K562 (cell line): ENCODE results near the gene PHLDB1. TPM values are rescaled to one million over a fixed set of nuclear protein-coding genes. Genes with fewer than 3 reads are reported as not detected.

Experiments used
- ARNT ChIP-seq, 2 experiments: fragments of 450-650 bp; IDR thresholded peaks; 2 replicates each; pipeline ENCODE4 v1.6.1; 2016; ENCODE audit warnings: mild to moderate bottlenecking in 1 of 2
- CBX8 ChIP-seq: fragments of 200-600 bp; sonication (generic); IDR thresholded peaks from 2 replicates; pipeline ENCODE4 v1.6.1; 2012; ENCODE audit warnings: borderline replicate concordance, mixed run types, low read depth, mild to moderate bottlenecking, moderate library complexity, mixed read lengths, low read length, control low read depth, inconsistent platforms; ENCODE audit not compliant: poor library complexity, severe bottlenecking; ENCODE audit errors: extremely low read depth
- CCAR2 ChIP-seq: fragments of 200-400 bp; formaldehyde crosslinking; IDR thresholded peaks from 2 replicates; pipeline ENCODE4 v1.6.1; 2017; ENCODE audit warnings: mild to moderate bottlenecking, low read depth, low read length
- CREM ChIP-seq: IDR thresholded peaks from 2 replicates; pipeline ENCODE4 v1.6.1; 2014; ENCODE audit warnings: antibody characterized with exemption, low read depth
- FUS ChIP-seq: fragments of 200-400 bp; formaldehyde crosslinking; optimal IDR thresholded peaks from 2 replicates; pipeline ENCODE3; 2017; ENCODE audit warnings: low read depth, low read length
- JUN ChIP-seq, 2 experiments: sonication (generic) in 1 of 2; formaldehyde crosslinking in 1 of 2; IDR thresholded peaks; 2 replicates each; pipeline versions ENCODE4 v1.6.1 to v1.8.0; 2012 to 2022; ENCODE audit warnings: borderline replicate concordance in 2 of 2, mild to moderate bottlenecking in 2 of 2, improper control_type of control experiment in 1 of 2, low read depth in 1 of 2, low read length in 1 of 2, missing genetic modification reagents in 1 of 2
- KLF1 ChIP-seq: fragments of 450-650 bp; IDR thresholded peaks from 2 replicates; pipeline ENCODE4 v1.6.1; 2016; ENCODE audit warnings: missing genetic modification characterization, missing compliant biosample characterization
- MCM7 ChIP-seq, 2 experiments: fragments of 450-650 bp; IDR thresholded peaks; 2 replicates each; pipeline ENCODE4 v1.6.1; 2016 to 2018
- MYNN ChIP-seq, 2 experiments: sonication (generic); formaldehyde crosslinking in 1 of 2; IDR thresholded peaks; 2 replicates each; pipeline versions ENCODE4 v1.5.0 to v1.6.1; 2016 to 2020; ENCODE audit warnings: antibody characterized with exemption in 1 of 2, missing genetic modification reagents in 1 of 2
- NR2C1 ChIP-seq, 2 experiments: fragments of 450-650 bp; IDR thresholded peaks; 2 replicates each; pipeline ENCODE4 v1.6.1; 2017; ENCODE audit warnings: mild to moderate bottlenecking in 2 of 2, antibody characterized with exemption in 1 of 2, inconsistent platforms in 1 of 2, missing compliant biosample characterization in 1 of 2, missing genetic modification characterization in 1 of 2
- NR2F6 ChIP-seq: fragments of 450-650 bp; formaldehyde crosslinking; IDR thresholded peaks from 2 replicates; pipeline ENCODE4 v1.4.0; 2020; ENCODE audit warnings: mild to moderate bottlenecking
- PHB ChIP-seq: fragments of 250-450 bp; sonication (Bioruptor Pico); IDR thresholded peaks from 2 replicates; pipeline ENCODE4 v1.5.0; 2021
- POLR2G ChIP-seq: fragments of 200-400 bp; formaldehyde crosslinking; IDR thresholded peaks from 2 replicates; pipeline ENCODE4 v1.6.1; 2017; ENCODE audit warnings: low read depth, mild to moderate bottlenecking, antibody characterized with exemption, low read length, moderate library complexity
- RBM25 ChIP-seq: fragments of 200-400 bp; formaldehyde crosslinking; IDR thresholded peaks from 2 replicates; pipeline ENCODE4 v1.6.1; 2018; ENCODE audit warnings: low read length, low read depth, moderate library complexity; ENCODE audit not compliant: severe bottlenecking
- SREBF1 ChIP-seq: fragments of 150-350 bp; IDR thresholded peaks from 2 replicates; pipeline ENCODE4 v1.6.1; 2014; ENCODE audit warnings: antibody characterized with exemption, low read depth, low read length, borderline replicate concordance
- XRCC5 ChIP-seq: fragments of 200-400 bp; formaldehyde crosslinking; IDR thresholded peaks from 2 replicates; pipeline ENCODE4 v1.6.1; 2017; ENCODE audit warnings: low read depth, mild to moderate bottlenecking, low read length
- ZNF12 ChIP-seq: sonication (generic); formaldehyde crosslinking; IDR thresholded peaks from 2 replicates; pipeline ENCODE4 v1.4.0; 2020; ENCODE audit warnings: mild to moderate bottlenecking, missing genetic modification reagents
- ZNF408 ChIP-seq: fragments of 250-450 bp; sonication (Bioruptor Pico); IDR thresholded peaks from 2 replicates; pipeline ENCODE4 v1.4.0; 2020; ENCODE audit warnings: low read depth, mild to moderate bottlenecking, moderate library complexity
- ZNF644 ChIP-seq: fragments of 200-800 bp; sonication (Bioruptor generic); IDR thresholded peaks from 2 replicates; pipeline ENCODE4 v1.6.1; 2016; ENCODE audit warnings: low read depth, missing genetic modification characterization, missing compliant biosample characterization
- polyA plus RNA-seq, 8 experiments: library from polyadenylated mRNA; depleted of rRNA in 4 of 8; stranded (reverse) in 5 of 8; unstranded in 3 of 8; fragments of >200 nt; fragmentation: Nextera tagmentation in 2 of 8; fragmentation: Illumina TruSeq in 1 of 8; extraction: Ambion mirVana in 2 of 8; extraction: Trizol in 1 of 8; gene quantifications; 2 replicates each; pipeline versions ENCODE4 v1.2.1 to v1.2.3, GENCODE V29; 2011 to 2014; ENCODE audit warnings: inconsistent platforms in 1 of 8, missing spikeins in 1 of 8
- total RNA-seq, 7 experiments: library from RNA; depleted of rRNA in 6 of 7; stranded (reverse); fragments of >200 nt in 6 of 7; fragmentation: Illumina TruSeq in 2 of 7; extraction: Trizol in 2 of 7; gene quantifications; 2 replicates each; pipeline versions ENCODE4 v1.2.1 to v1.2.3, GENCODE V29; 2011 to 2021; ENCODE audit warnings: low replicate concordance in 1 of 7
- TF ChIP-seq, protein P1 (sequence below): IDR thresholded peaks from 2 replicates; pipeline ENCODE4 v1.6.1; 2011; ENCODE audit warnings: borderline replicate concordance, low read depth, mild to moderate bottlenecking, moderate library complexity, low read length; ENCODE audit not compliant: insufficient read depth, poor library complexity, severe bottlenecking
- TF ChIP-seq, protein P2 (sequence below): sonication (generic); formaldehyde crosslinking; IDR thresholded peaks from 2 replicates; pipeline ENCODE4 v1.8.0; 2022; ENCODE audit warnings: mild to moderate bottlenecking, missing genetic modification reagents
- TF ChIP-seq, protein P3 (sequence below): fragments of 450-650 bp; formaldehyde crosslinking; IDR thresholded peaks from 2 replicates; pipeline ENCODE4 v1.4.0; 2022; ENCODE audit warnings: missing genetic modification characterization
- TF ChIP-seq, protein P4 (sequence below): IDR thresholded peaks from 3 replicates; pipeline ENCODE4 v1.6.1; 2011; ENCODE audit warnings: borderline replicate concordance, mild to moderate bottlenecking; ENCODE audit not compliant: insufficient read length, insufficient read depth

The PHLDB1 gene
- total and polyA plus RNA-seq, 9 of the 15 experiments (the other 6 are each of a cell fraction or from before 2014, with no cell fraction given) = 2.0 to 28.7 (median 16.2) TPM

DNA sequence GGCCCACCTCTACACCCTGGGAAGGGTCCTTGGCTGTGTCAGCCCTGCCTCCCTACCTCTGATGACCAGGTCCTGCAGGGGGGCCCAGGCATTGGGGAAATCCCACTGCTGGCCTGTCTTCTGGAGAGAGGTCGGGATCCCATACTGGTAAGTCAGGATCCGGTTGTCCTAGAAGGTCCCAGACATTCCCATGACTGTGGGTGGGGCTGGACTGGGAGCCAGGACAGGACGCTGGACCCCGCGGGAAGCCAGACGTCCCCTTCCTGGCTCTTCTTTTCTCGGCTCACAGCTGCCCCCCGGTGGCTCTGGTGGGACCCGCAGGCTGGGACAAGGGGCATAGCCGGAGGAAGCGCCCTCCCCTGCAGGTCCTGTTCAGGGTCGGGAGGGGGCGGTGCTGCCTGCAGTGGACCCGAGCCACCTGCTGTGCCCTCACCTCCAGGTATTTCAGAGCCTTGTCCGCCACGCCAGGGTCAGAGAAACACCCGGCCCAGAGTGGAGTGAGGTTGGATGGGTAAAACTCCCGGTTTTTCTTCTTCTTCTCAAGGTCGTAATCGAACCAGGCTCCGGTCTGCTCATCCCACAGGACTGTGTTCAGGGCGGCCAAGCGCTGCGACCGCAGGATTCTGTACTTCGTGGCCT is 52.0 kb downstream of the PHLDB1 start (continued):
- TF ChIP-seq, protein P1, sequence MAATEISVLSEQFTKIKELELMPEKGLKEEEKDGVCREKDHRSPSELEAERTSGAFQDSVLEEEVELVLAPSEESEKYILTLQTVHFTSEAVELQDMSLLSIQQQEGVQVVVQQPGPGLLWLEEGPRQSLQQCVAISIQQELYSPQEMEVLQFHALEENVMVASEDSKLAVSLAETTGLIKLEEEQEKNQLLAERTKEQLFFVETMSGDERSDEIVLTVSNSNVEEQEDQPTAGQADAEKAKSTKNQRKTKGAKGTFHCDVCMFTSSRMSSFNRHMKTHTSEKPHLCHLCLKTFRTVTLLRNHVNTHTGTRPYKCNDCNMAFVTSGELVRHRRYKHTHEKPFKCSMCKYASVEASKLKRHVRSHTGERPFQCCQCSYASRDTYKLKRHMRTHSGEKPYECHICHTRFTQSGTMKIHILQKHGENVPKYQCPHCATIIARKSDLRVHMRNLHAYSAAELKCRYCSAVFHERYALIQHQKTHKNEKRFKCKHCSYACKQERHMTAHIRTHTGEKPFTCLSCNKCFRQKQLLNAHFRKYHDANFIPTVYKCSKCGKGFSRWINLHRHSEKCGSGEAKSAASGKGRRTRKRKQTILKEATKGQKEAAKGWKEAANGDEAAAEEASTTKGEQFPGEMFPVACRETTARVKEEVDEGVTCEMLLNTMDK = no peak
- TF ChIP-seq ZNF644 (tag) (no peak), NR2F6 (no peak), ARNT (IDR thresholded peaks at IDR 0.05) (no peak), POLR2G (peak; percentile 71; the same call in 1 of the 2 replicates), NR2C1 (IDR thresholded peaks at IDR 0.05) (no peak), NR2C1 (tag; IDR thresholded peaks at IDR 0.05) (no peak), RBM25 (no peak), ZNF408 (CRISPR knock-in tag) (no peak), SREBF1 (no peak), FUS (no peak), KLF1 (tag) (no peak), JUN (IDR thresholded peaks at IDR 0.05; ENCODE audit: borderline replicate concordance, low read depth, low read length) (no peak), JUN (CRISPR knock-in tag; IDR thresholded peaks at IDR 0.05; ENCODE audit: borderline replicate concordance) (peak; percentile 55; the same call in 1 of the 2 replicates), PHB (CRISPR knock-in tag) (no peak), MYNN (IDR thresholded peaks at IDR 0.05) (no peak), MYNN (CRISPR knock-in tag; IDR thresholded peaks at IDR 0.05) (no peak), CCAR2 (no peak), ZNF12 (CRISPR knock-in tag) (no peak), XRCC5 (0 out of 2 replicates have a peak, but pooled peaks have one; percentile 63), CBX8 (no peak), CREM (no peak), MCM7 (IDR thresholded peaks at IDR 0.05) (no peak)
- TF ChIP-seq, protein P2, sequence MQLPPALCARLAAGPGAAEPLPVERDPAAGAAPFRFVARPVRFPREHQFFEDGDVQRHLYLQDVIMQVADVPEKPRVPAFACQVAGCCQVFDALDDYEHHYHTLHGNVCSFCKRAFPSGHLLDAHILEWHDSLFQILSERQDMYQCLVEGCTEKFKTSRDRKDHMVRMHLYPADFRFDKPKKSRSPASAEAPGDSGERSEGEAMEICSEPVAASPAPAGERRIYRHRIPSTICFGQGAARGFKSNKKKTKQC (CRISPR knock-in tag) = no peak
- TF ChIP-seq, protein P3, sequence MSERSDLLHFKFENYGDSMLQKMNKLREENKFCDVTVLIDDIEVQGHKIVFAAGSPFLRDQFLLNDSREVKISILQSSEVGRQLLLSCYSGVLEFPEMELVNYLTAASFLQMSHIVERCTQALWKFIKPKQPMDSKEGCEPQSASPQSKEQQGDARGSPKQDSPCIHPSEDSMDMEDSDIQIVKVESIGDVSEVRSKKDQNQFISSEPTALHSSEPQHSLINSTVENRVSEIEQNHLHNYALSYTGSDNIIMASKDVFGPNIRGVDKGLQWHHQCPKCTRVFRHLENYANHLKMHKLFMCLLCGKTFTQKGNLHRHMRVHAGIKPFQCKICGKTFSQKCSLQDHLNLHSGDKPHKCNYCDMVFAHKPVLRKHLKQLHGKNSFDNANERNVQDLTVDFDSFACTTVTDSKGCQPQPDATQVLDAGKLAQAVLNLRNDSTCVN (CRISPR knock-in tag) = no peak
- TF ChIP-seq, protein P4, sequence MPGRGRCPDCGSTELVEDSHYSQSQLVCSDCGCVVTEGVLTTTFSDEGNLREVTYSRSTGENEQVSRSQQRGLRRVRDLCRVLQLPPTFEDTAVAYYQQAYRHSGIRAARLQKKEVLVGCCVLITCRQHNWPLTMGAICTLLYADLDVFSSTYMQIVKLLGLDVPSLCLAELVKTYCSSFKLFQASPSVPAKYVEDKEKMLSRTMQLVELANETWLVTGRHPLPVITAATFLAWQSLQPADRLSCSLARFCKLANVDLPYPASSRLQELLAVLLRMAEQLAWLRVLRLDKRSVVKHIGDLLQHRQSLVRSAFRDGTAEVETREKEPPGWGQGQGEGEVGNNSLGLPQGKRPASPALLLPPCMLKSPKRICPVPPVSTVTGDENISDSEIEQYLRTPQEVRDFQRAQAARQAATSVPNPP = no peak
